Gastrocnemius medialis (tissue), 4 donors: ENCODE measurements around the gene GLT8D1. TPM values are rescaled to one million over a fixed set of nuclear protein-coding genes. Genes with fewer than 3 reads are reported as not detected.

Experiments used
- ATAC-seq, 2 donors: fragments of 150-250 bp; one replicate each; pipeline ENCODE4 v1.9.1; 2016
- DNase-seq, 2 donors: peaks; one replicate each; pipeline ENCODE4 v3.0.0-alpha.2; 2019
- H3K27ac ChIP-seq, 4 donors: fragments of 200-600 bp; sonication (generic); 1 replicate in 1 of 4; 2 replicates in 3 of 4; pipeline ENCODE4 v1.5.1; 2016 to 2018; ENCODE audit warnings: mild to moderate bottlenecking in 2 of 4, moderate library complexity in 1 of 4
- H3K27me3 ChIP-seq, 3 donors: fragments of 200-600 bp; sonication (generic) in 2 of 3; 1 replicate in 1 of 3; 2 replicates in 2 of 3; pipeline versions ENCODE4 v1.5.1 to v1.6.0; 2016 to 2019; ENCODE audit warnings: mild to moderate bottlenecking in 1 of 3, moderate library complexity in 1 of 3
- H3K36me3 ChIP-seq, 2 donors: fragments of 200-600 bp; sonication (generic) in 1 of 2; one replicate each; pipeline ENCODE4 v1.5.1; 2017 to 2018
- H3K4me1 ChIP-seq, 2 donors: fragments of 200-600 bp; sonication (generic) in 1 of 2; one replicate each; pipeline ENCODE4 v1.5.1; 2016 to 2017; ENCODE audit warnings: mild to moderate bottlenecking in 2 of 2
- H3K4me3 ChIP-seq, 4 donors: fragments of 200-600 bp; sonication (generic) in 3 of 4; 1 replicate in 1 of 4; 2 replicates in 3 of 4; pipeline ENCODE4 v1.5.1; 2016 to 2019; ENCODE audit warnings: mild to moderate bottlenecking in 2 of 4
- H3K9me3 ChIP-seq, 3 donors: fragments of 200-600 bp; sonication (generic) in 2 of 3; 1 replicate in 1 of 3; 2 replicates in 2 of 3; pipeline ENCODE4 v1.5.1; 2016 to 2019
- CTCF ChIP-seq, 5 experiments: fragments of 450-650 bp in 3 of 5; fragments of 200-600 bp in 2 of 5; sonication (generic) in 2 of 5; IDR thresholded peaks in 4 of 5; conservative IDR thresholded peaks in 1 of 5; 1 replicate in 4 of 5; 2 replicates in 1 of 5; pipeline ENCODE4 v1.5.1; 2016 to 2019; ENCODE audit warnings: antibody characterized with exemption in 5 of 5, mild to moderate bottlenecking in 3 of 5, moderate library complexity in 3 of 5
- POLR2A ChIP-seq, 2 donors: fragments of 450-650 bp; IDR thresholded peaks; one replicate each; pipeline ENCODE4 v1.6.1; 2017; ENCODE audit warnings: antibody characterized with exemption in 2 of 2, mild to moderate bottlenecking in 2 of 2, moderate library complexity in 2 of 2
- in situ Hi-C, 4 donors: fragments of 200-750 bp; cut with MboI; loops; one replicate each; pipeline versions ENCODE4 v1.15.0 to v1.8.0; 2017; ENCODE audit warnings: low sequenced_read_pairs in 4 of 4
- intact Hi-C: fragments of 100-400 bp; cut with DNase I; formaldehyde crosslinking; loops from one replicate; pipeline ENCODE4 v1.15.1; 2023; ENCODE audit warnings: low total_unique reads
- total RNA-seq, 4 donors: library from RNA; depleted of rRNA; stranded (reverse); fragments of >200 nt; gene quantifications; one replicate each; pipeline versions ENCODE4 v1.1.0 to v1.2.3, GENCODE V29; 2016

Gene GLT8D1
- total RNA-seq, 4 donors from 2014 or later = 15.6 to 39.6 (median 27.5) TPM

DNA sequence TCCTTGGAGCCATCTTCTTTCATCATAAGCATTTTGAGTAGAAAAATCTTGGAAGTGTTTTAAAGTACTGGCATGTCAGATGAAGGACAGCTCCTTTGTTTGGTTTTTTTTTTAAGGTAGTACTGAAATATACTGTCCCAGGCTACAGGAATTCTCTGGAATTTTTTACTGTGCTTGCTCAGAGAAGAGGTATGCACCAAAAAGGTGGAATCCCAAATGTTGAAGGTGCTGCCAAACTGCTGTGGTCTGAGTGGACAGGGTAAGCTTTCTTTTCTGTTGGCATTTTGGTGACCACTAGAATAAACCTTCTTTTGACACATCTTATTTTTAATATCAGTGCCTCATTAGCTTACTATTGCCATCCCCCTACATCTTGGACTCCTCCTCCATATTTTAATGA, 12.5 kb downstream of the GLT8D1 start:
- intact Hi-C loops (no loop called here), in situ Hi-C loops (no loop called here)
- Histone ChIP-seq H3K4me1 (no peaks in the 10 kb centered on the region), H3K36me3 (peaks cover 12 to 94% of the 10 kb centered on the region in 2 donors), H3K27ac (no peak overlapping the region), H3K27me3 (no peaks in the 10 kb centered on the region), H3K4me3 (no peak overlapping the region), H3K9me3 (no peaks in the 10 kb centered on the region)
- ATAC-seq (no peak), DNase-seq (no peak)
- TF ChIP-seq POLR2A (IDR thresholded peaks at IDR 0.05) (no peak), CTCF (IDR thresholded peaks at IDR 0.05 in 4 of 5, conservative IDR thresholded peaks at IDR 0.05 in 1 of 5) (no peak)

DNA sequence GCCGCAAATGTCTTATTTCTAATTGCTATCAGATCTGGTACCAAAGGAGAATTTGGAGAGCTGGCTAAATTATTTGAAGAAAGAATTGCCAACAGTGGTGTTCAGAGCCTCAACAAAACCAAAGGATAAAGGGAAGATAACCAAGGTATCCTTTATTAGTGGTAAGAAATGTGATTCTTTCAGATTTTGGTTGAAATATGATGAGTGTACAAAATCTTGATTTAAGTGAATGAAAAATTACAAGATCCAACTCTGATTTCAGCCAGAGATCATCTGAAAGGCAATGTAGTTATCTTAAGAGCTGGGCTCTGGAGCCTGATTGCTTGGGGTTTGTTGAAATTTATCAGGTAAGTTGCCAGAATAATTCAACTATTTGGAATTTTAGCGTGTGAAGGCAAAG, 15.0 kb downstream of the GLT8D1 start:
- intact Hi-C loops = no loop called here
- TF ChIP-seq POLR2A (IDR thresholded peaks at IDR 0.05) (no peak), CTCF (IDR thresholded peaks at IDR 0.05 in 4 of 5, conservative IDR thresholded peaks at IDR 0.05 in 1 of 5) (no peak)
- in situ Hi-C loops = no loop called here
- DNase-seq = no peak
- Histone ChIP-seq H3K9me3 (no peaks in the 10 kb centered on the region), H3K4me3 (no peak overlapping the region), H3K27me3 (no peaks in the 10 kb centered on the region), H3K36me3 (peaks cover 8 to 86% of the 10 kb centered on the region in 2 donors), H3K4me1 (peaks cover 10 to 13% of the 10 kb centered on the region in 2 donors), H3K27ac (no peak overlapping the region)
- no peak for ATAC-seq

DNA sequence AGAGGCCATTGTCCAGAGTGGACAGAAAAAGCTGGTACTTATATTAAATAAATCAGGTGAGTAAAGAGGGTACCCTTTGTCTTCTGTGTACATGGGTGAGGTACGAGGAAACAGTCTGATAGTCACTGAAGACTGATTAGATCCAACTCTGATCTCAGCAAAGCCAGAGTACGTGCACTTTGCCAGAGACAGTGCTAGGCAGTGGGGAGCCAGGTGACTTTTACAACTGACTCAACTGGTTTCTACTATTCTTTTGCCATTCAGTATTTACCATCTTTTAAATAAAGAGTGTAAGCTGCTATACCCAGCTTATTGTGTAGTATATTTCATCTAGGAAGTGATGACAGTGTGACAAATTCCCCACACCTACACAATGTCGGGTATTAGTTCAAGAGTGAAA, 16.4 kb downstream of the GLT8D1 start:
- no peak overlapping the region for H3K4me3 ChIP-seq
- no peaks in the 10 kb centered on the region for H3K9me3 ChIP-seq
- peaks cover 4 to 72% of the 10 kb centered on the region in 2 donors for H3K36me3 ChIP-seq
- TF ChIP-seq POLR2A (IDR thresholded peaks at IDR 0.05) (no peak), CTCF (IDR thresholded peaks at IDR 0.05 in 4 of 5, conservative IDR thresholded peaks at IDR 0.05 in 1 of 5) (no peak)
- H3K4me1 ChIP-seq = peaks cover 18 to 22% of the 10 kb centered on the region in 2 donors
- no peaks in the 10 kb centered on the region for H3K27me3 ChIP-seq
- intact Hi-C loops (loop anchor here (5.0 to 10.0 kb wide), 4 partner anchors 143 to 1206 kb away; partner anchors contain the start of genes ITIH4, SELENOK and STIMATE), in situ Hi-C loops (no loop called here)
- no peak overlapping the region for H3K27ac ChIP-seq
- ATAC-seq (no peak), DNase-seq (no peak)

- Histone ChIP-seq H3K27ac (no peak overlapping the region), H3K9me3 (no peaks in the 10 kb centered on the region), H3K4me3 (no peak overlapping the region), H3K27me3 (no peaks in the 10 kb centered on the region), H3K4me1 (peaks cover 23 to 26% of the 10 kb centered on the region in 2 donors), H3K36me3 (peaks cover 0 to 64% of the 10 kb centered on the region in 2 donors)
- intact Hi-C loops (loop anchor here (5.0 to 10.0 kb wide), 4 partner anchors 144 to 1207 kb away; partner anchors contain the start of genes ITIH4, SELENOK and STIMATE), in situ Hi-C loops (no loop called here)
- DNase-seq (no peak), ATAC-seq (no peak)
- TF ChIP-seq POLR2A (IDR thresholded peaks at IDR 0.05) (no peak), CTCF (IDR thresholded peaks at IDR 0.05 in 4 of 5, conservative IDR thresholded peaks at IDR 0.05 in 1 of 5) (no peak)
Measured at GRCh38 chr3:52688266-52688665, 17.3 kb downstream of the GLT8D1 start.
